ENCODE results near the gene HCN1.
"Not testable (repeated sequence)": the region's sequence is repeated elsewhere in the genome, so short reads cannot be mapped to it uniquely, and the experiment has no call there.

Gene HCN1

GRCh38 chr5:45578270-45578669, 117.9 kb downstream of the HCN1 start:
- H3K36me3 Mint-ChIP-seq, result no peaks in the 10 kb centered on the region
- no peak for DNase-seq (ENCODE audit: low spot score in 2 of 2)
- H3K9me3 Mint-ChIP-seq, result peaks cover 11% of the 10 kb centered on the region
- no peak overlapping the region for H3K27ac Mint-ChIP-seq
- H3K4me1 Mint-ChIP-seq, result no peaks in the 10 kb centered on the region
- H3K27me3 Mint-ChIP-seq, result no peaks in the 10 kb centered on the region
- ATAC-seq (ENCODE audit: low read depth), result no peak
- H3K4me3 Mint-ChIP-seq, result no peak overlapping the region

DNA sequence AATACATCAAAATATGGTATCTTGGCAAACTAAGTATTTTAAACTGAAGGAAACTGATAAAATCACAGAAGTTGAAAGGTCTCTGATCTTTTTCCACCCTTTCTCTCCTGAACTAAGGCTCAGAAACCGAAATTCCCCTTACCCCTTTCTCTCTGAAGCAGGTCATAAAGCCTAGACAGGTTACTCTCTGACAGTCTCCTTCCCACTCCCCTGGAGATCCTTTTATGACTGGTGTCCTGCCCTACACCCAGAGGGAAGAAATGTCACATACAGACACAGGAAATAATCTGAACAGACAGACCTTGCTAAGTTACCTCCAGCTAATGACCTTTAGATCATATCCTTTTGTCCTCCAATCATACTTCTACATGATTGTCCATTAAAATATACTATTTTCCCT, 127.4 kb downstream of the HCN1 start:
- H3K4me3 Mint-ChIP-seq, result no peak overlapping the region
- no peak overlapping the region for H3K27ac Mint-ChIP-seq
- DNase-seq (ENCODE audit: low spot score in 2 of 2), result no peak
- no peaks in the 10 kb centered on the region for H3K27me3 Mint-ChIP-seq
- ATAC-seq (ENCODE audit: low read depth), result no peak
- no peaks in the 10 kb centered on the region for H3K4me1 Mint-ChIP-seq
- no peaks in the 10 kb centered on the region for H3K36me3 Mint-ChIP-seq
- H3K9me3 Mint-ChIP-seq, result peaks cover 3% of the 10 kb centered on the region

- no peak overlapping the region for H3K27ac Mint-ChIP-seq
- H3K4me3 Mint-ChIP-seq, result no peak overlapping the region
- no peaks in the 10 kb centered on the region for H3K27me3 Mint-ChIP-seq
- no peaks in the 10 kb centered on the region for H3K4me1 Mint-ChIP-seq
- no peaks in the 10 kb centered on the region for H3K36me3 Mint-ChIP-seq
- ATAC-seq (ENCODE audit: low read depth), result no peak
- H3K9me3 Mint-ChIP-seq, result peaks cover 7% of the 10 kb centered on the region
- DNase-seq (ENCODE audit: low spot score in 2 of 2), result no peak
Observed at GRCh38 chr5:45542421-45542820, 153.8 kb downstream of the HCN1 start.

- H3K4me3 Mint-ChIP-seq, result no peak overlapping the region
- H3K4me1 Mint-ChIP-seq, result no peaks in the 10 kb centered on the region
- no peaks in the 10 kb centered on the region for H3K27me3 Mint-ChIP-seq
- DNase-seq (ENCODE audit: low spot score in 2 of 2) (no peak), ATAC-seq (ENCODE audit: low read depth) (no peak)
- H3K9me3 Mint-ChIP-seq, result peaks cover 4% of the 10 kb centered on the region
- H3K27ac Mint-ChIP-seq, result no peak overlapping the region
- H3K36me3 Mint-ChIP-seq, result no peaks in the 10 kb centered on the region
Observed at GRCh38 chr5:45533663-45534062, 162.5 kb downstream of the HCN1 start.

- DNase-seq (ENCODE audit: low spot score in 2 of 2), result no peak
- H3K27me3 Mint-ChIP-seq, result no peaks in the 10 kb centered on the region
- no peak overlapping the region for H3K27ac Mint-ChIP-seq
- H3K4me3 Mint-ChIP-seq, result no peak overlapping the region
- no peaks in the 10 kb centered on the region for H3K4me1 Mint-ChIP-seq
- no peaks in the 10 kb centered on the region for H3K36me3 Mint-ChIP-seq
- ATAC-seq (ENCODE audit: low read depth), result no peak
- peaks cover 4% of the 10 kb centered on the region for H3K9me3 Mint-ChIP-seq
Observed at GRCh38 chr5:45532826-45533624, 163.2 kb downstream of the HCN1 start.

GRCh38 chr5:45521067-45521466, 175.1 kb downstream of the HCN1 start:
- H3K4me1 Mint-ChIP-seq, result no peaks in the 10 kb centered on the region
- no peak for DNase-seq (ENCODE audit: low spot score in 2 of 2)
- ATAC-seq (ENCODE audit: low read depth), result no peak
- no peak overlapping the region for H3K27ac Mint-ChIP-seq
- no peaks in the 10 kb centered on the region for H3K36me3 Mint-ChIP-seq
- no peaks in the 10 kb centered on the region for H3K27me3 Mint-ChIP-seq
- peaks cover 3% of the 10 kb centered on the region for H3K9me3 Mint-ChIP-seq
- H3K4me3 Mint-ChIP-seq, result no peak overlapping the region

DNA sequence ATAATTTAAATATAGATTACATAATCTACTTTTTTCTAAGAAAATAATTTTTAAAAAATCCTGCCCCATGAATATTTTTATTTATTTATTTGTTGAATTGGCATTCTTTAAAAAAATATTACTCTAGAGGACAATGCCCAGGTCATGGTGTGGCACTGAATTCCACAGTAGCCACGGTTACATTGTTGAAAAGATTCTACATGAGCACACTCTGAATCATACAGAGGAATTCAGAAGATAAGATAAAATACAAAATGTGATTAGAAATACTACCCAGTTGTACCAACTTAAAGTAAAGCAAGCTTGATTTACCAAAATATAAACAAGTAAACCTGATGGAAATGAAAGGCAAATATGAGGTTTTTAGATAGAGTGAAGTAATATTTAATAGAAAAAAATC, 183.7 kb downstream of the HCN1 start:
- no peaks in the 10 kb centered on the region for H3K4me1 Mint-ChIP-seq
- no peak overlapping the region for H3K4me3 Mint-ChIP-seq
- H3K27me3 Mint-ChIP-seq, result no peaks in the 10 kb centered on the region
- no peaks in the 10 kb centered on the region for H3K36me3 Mint-ChIP-seq
- ATAC-seq (ENCODE audit: low read depth) (no peak), DNase-seq (ENCODE audit: low spot score in 2 of 2) (no peak)
- peaks cover 6% of the 10 kb centered on the region for H3K9me3 Mint-ChIP-seq
- H3K27ac Mint-ChIP-seq, result no peak overlapping the region

DNA sequence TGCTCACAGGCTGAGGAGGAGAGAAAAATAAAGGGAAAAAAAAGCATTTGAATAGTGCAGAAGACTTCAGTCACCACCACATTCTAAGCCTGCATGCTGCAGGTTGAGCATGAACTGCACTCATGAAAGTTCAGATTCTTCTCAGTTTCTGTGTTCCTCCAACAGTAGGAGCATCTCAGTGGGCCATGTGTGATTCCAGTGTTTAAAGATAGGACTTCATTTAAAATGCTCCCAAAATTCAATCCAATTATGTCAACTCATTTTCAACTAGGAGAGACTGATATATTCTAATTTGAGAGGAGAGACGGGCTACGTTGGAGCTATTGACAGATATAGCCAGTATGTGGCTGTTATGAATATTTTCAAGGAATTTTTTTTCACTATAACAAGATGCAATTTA, 186.8 kb downstream of the HCN1 start:
- no peak overlapping the region for H3K27ac Mint-ChIP-seq
- no peak for DNase-seq (ENCODE audit: low spot score in 2 of 2)
- ATAC-seq (ENCODE audit: low read depth), result no peak
- H3K4me3 Mint-ChIP-seq, result no peak overlapping the region
- H3K9me3 Mint-ChIP-seq, result peaks cover 5% of the 10 kb centered on the region
- H3K27me3 Mint-ChIP-seq, result no peaks in the 10 kb centered on the region
- no peaks in the 10 kb centered on the region for H3K4me1 Mint-ChIP-seq
- no peaks in the 10 kb centered on the region for H3K36me3 Mint-ChIP-seq

GRCh38 chr5:45508135-45508534, 188.0 kb downstream of the HCN1 start:
- H3K27ac Mint-ChIP-seq, result no peak overlapping the region

GRCh38 chr5:45507178-45507577, 189.0 kb downstream of the HCN1 start:
- no peaks in the 10 kb centered on the region for H3K36me3 Mint-ChIP-seq
- H3K4me3 Mint-ChIP-seq, result no peak overlapping the region
- ATAC-seq (ENCODE audit: low read depth) (no peak), DNase-seq (ENCODE audit: low spot score in 2 of 2) (no peak)
- no peak overlapping the region for H3K27ac Mint-ChIP-seq
- no peaks in the 10 kb centered on the region for H3K4me1 Mint-ChIP-seq
- H3K9me3 Mint-ChIP-seq, result peaks cover 6% of the 10 kb centered on the region
- no peaks in the 10 kb centered on the region for H3K27me3 Mint-ChIP-seq

More at GRCh38 chr5:45508135-45508534, 188.0 kb downstream of the HCN1 start:
- Mint-ChIP-seq H3K27me3 (no peaks in the 10 kb centered on the region), H3K36me3 (no peaks in the 10 kb centered on the region), H3K9me3 (peaks cover 6% of the 10 kb centered on the region), H3K4me1 (no peaks in the 10 kb centered on the region), H3K4me3 (no peak overlapping the region)
- DNase-seq (ENCODE audit: low spot score in 2 of 2), result no peak
- ATAC-seq (ENCODE audit: low read depth), result no peak

DNA sequence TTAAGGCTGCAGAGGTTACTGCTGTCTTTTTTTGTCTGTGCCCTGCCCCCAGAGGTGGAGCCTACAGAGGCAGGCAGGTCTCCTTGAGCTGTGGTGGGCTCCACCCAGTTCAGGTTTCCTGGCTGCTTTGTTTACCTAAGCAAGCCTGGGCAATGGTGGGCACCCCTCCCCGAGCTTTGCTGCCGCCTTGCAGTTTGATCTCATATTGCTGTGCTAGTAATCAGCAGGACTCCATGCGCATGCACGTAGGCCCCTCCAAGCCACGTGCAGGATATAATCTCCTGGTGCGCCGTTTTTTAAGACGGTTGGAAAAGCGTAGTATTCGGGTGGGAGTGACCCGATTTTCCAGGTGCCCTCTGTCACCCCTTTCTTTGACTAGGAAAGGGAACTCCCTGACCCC, 197.2 kb downstream of the HCN1 start:
- H3K4me3 Mint-ChIP-seq; H3K27me3 Mint-ChIP-seq; H3K36me3 Mint-ChIP-seq; ATAC-seq (ENCODE audit: low read depth); H3K9me3 Mint-ChIP-seq; H3K4me1 Mint-ChIP-seq; H3K27ac Mint-ChIP-seq; DNase-seq (ENCODE audit: low spot score in 2 of 2): not testable (repeated sequence)

GRCh38 chr5:45491368-45491767, 204.8 kb downstream of the HCN1 start:
- H3K9me3 Mint-ChIP-seq, result peaks cover 10% of the 10 kb centered on the region
- ATAC-seq (ENCODE audit: low read depth) (no peak), DNase-seq (ENCODE audit: low spot score in 2 of 2) (no peak)
- H3K4me1 Mint-ChIP-seq, result no peaks in the 10 kb centered on the region
- no peak overlapping the region for H3K27ac Mint-ChIP-seq
- no peak overlapping the region for H3K4me3 Mint-ChIP-seq
- no peaks in the 10 kb centered on the region for H3K27me3 Mint-ChIP-seq
- no peaks in the 10 kb centered on the region for H3K36me3 Mint-ChIP-seq

DNA sequence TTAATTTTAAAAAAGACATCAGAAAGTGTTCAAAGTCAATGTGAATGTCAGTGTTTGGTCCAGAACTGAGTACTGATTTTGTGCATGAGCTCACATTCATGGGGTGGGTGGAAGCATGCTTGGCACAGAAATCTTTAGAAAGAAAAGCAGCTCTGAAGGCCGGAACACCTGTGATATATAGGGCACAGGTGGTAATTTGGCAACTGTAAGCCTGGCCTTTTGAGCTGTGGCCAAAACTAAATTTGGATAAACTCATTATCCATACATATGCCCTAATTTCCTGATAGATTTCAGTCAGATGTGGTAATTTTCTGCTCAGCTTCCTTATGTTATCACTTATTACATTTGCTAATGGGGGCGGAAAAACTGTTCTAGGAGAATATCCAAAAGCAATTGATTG, 211.4 kb downstream of the HCN1 start:
- Mint-ChIP-seq H3K9me3 (peaks cover 2% of the 10 kb centered on the region), H3K27me3 (no peaks in the 10 kb centered on the region), H3K36me3 (no peaks in the 10 kb centered on the region), H3K4me3 (no peak overlapping the region), H3K27ac (no peak overlapping the region), H3K4me1 (no peaks in the 10 kb centered on the region)
- DNase-seq (ENCODE audit: low spot score in 2 of 2) (no peak), ATAC-seq (ENCODE audit: low read depth) (no peak)

- no peaks in the 10 kb centered on the region for H3K9me3 Mint-ChIP-seq
- no peak for ATAC-seq (ENCODE audit: low read depth)
Observed at GRCh38 chr5:45454114-45454513, 242.1 kb downstream of the HCN1 start.

DNA sequence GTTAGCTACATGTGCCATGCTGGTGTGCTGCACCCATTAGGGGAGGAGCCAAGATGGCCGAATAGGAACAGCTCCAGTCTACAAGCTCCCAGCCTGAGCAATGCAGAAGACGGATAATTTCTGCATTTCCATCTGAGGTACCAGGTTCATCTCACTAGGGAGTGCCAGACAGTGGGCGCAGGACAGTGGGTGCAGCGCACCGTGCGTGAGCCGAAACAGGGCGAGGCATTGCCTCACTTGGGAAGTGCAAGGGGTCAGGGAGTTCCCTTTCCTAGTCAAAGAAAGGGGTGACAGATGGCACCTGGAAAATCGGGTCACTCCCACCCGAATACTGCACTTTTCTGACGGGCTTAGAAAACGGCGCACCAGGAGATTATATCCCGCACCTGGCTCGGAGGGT, 251.3 kb downstream of the HCN1 start:
- H3K36me3 Mint-ChIP-seq; H3K27me3 Mint-ChIP-seq; H3K9me3 Mint-ChIP-seq; DNase-seq (ENCODE audit: low spot score in 2 of 2); ATAC-seq (ENCODE audit: low read depth); H3K4me3 Mint-ChIP-seq; H3K4me1 Mint-ChIP-seq; H3K27ac Mint-ChIP-seq: not testable (repeated sequence)

More at GRCh38 chr5:45454114-45454513, 242.1 kb downstream of the HCN1 start:
- no peaks in the 10 kb centered on the region for H3K4me1 Mint-ChIP-seq
- H3K27me3 Mint-ChIP-seq, result no peaks in the 10 kb centered on the region
- no peak overlapping the region for H3K27ac Mint-ChIP-seq
- DNase-seq (ENCODE audit: low spot score in 2 of 2), result no peak
- no peaks in the 10 kb centered on the region for H3K36me3 Mint-ChIP-seq
- H3K4me3 Mint-ChIP-seq, result no peak overlapping the region
